Measurements from ENCODE around the gene LRRC7.

LRRC7 gene

DNA sequence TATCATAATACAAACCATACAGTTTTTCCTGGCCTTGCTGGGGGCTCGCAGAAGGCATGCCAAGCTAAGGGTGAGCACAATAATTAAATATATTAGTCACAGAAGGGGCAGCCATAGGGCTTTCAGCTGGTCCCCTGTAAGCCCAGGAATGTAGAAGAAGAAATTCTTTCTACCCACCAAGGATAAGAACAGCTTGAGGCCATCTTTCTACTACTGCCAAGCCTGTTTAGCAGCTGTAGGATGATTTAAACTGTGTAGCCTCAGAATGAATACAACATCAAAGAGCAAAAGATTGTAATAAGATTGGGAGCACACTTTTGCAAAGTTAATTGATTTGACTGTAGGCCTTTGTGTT, 171.5 kb downstream of the LRRC7 start:
- TF ChIP-seq, protein P1, sequence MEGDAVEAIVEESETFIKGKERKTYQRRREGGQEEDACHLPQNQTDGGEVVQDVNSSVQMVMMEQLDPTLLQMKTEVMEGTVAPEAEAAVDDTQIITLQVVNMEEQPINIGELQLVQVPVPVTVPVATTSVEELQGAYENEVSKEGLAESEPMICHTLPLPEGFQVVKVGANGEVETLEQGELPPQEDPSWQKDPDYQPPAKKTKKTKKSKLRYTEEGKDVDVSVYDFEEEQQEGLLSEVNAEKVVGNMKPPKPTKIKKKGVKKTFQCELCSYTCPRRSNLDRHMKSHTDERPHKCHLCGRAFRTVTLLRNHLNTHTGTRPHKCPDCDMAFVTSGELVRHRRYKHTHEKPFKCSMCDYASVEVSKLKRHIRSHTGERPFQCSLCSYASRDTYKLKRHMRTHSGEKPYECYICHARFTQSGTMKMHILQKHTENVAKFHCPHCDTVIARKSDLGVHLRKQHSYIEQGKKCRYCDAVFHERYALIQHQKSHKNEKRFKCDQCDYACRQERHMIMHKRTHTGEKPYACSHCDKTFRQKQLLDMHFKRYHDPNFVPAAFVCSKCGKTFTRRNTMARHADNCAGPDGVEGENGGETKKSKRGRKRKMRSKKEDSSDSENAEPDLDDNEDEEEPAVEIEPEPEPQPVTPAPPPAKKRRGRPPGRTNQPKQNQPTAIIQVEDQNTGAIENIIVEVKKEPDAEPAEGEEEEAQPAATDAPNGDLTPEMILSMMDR (conservative IDR thresholded peaks at IDR 0.05): no peak
- no peak overlapping the region for H3K27ac ChIP-seq

DNA sequence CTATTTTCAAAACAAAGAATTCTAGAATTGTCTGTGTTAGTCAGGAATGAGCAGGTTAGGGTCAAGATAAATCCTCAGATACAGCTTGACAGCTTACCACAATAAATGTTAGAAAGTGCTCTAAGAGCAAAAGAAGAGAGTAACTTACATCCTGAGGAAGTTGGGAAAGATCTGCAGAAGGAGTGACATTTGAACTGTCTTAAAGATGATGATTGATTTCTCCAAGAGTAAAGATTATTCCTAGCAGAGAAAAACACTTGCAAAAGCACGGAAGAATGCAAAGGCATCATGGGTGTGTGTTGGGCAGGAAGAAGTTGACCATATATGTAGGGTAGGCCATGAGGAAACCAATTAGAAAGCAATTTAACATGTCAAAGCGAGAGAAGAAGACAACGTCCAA, 175.4 kb downstream of the LRRC7 start:
- H3K27ac ChIP-seq: no peak overlapping the region
- TF ChIP-seq, protein P1 (conservative IDR thresholded peaks at IDR 0.05): no peak

DNA sequence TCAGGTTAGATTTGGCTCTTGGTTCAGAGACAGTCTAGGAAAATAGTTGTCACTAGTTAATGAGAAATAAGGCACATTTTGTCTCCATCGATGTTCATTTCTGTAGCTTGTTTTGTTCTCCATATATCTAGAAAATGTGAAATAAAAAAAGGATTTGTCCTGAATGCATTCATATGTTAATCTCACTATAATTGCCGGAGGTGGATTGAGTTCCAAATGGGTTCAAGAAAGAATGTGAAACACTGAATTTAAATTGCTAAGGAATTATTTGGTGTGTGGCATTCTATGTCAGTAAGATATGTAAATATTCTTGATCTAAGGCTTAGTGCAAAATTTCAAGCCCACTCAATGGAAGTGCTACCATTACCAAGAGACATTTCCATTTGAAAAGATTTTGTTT, 176.7 kb downstream of the LRRC7 start:
- TF ChIP-seq, protein P1 (conservative IDR thresholded peaks at IDR 0.05): no peak
- H3K27ac ChIP-seq: no peak overlapping the region

DNA sequence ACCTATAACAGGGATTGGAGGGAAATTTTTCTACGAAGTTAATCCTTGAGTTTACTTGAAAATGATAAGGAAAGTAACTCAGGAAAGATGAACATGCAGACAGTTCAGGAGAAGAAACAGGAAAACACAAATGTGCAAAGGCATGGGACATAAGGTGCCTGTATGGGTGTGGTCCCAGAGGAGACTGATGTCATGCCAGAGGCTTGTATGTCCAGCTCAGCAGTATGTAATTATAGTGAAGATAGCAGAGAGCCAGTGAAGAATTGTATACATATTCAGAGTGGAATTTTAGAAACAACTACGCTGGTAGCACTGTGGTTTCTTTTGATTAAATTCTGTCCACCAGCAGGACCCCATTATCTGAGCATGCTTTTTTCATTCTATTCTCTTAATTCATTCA, 179.5 kb downstream of the LRRC7 start:
- TF ChIP-seq, protein P1 (conservative IDR thresholded peaks at IDR 0.05): no peak
- H3K27ac ChIP-seq: no peak overlapping the region

DNA sequence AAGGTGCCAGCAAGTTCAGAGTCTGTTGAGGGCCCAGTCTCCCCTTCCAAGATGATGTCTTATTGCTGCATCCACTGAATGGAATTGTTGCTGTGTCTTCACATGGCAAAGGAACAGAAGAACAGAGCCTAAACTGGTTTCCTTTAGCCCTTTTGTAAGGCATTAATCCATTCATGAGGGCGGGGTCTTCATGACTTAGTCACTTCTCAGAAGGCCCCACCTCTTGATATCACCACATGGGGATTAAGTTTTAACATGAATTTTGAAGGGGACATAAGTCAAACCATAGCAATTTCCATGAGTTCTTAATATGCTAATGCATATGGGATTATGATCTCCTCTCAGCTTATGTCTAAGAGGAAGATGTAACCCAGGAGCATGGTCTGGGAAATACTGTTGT, 182.9 kb downstream of the LRRC7 start:
- TF ChIP-seq, protein P1 (conservative IDR thresholded peaks at IDR 0.05): no peak
- no peak overlapping the region for H3K27ac ChIP-seq

DNA sequence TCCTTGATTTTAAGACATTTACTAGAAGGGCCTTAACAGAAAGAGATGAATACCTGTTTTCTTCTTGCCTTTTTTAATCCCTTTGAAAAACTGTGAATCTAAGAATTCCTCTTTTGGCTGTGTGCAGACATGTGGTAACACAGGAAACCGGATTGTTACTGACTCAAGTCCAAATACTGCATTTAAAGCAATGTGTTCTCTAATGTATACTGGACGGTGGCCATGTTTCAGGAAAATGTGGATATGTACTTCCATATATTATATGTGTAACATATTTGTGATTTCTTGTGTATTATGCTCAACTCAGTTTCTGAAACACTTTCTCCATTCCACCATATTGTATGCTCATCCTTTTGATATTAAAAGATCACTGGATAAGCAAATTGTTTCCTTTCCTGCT, 185.1 kb downstream of the LRRC7 start:
- TF ChIP-seq, protein P1 (conservative IDR thresholded peaks at IDR 0.05): no peak
- H3K27ac ChIP-seq: no peak overlapping the region

DNA sequence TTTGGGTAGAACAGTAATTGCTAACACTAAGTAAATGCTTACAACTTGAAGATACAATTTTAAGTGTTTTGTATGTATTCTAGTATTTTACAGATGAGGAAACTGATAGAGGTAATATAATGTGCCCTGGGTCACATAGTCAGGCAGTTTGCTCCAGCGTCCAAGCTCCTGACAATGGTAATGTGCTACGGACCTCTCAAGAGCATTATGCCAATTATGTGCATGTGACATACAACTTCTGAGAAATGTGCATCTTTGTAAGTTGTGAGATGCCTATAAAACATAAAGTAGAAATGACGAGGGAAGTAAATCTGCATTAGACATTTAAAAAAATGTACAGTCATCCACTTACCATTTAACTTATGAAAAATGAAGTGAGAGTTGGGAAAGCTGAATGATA, 186.8 kb downstream of the LRRC7 start:
- H3K27ac ChIP-seq: no peak overlapping the region

More for the DNA sequence above, 186.8 kb downstream of the LRRC7 start:
- TF ChIP-seq, protein P1 (conservative IDR thresholded peaks at IDR 0.05): no peak
